ENCODE data around the gene CACNA1I. TPM values are rescaled to one million over a fixed set of nuclear protein-coding genes. Genes with fewer than 3 reads are reported as not detected.

Gene CACNA1I
- total and polyA plus RNA-seq, 2 experiments from 2014 or later: 0.42 to 2.4 TPM

GRCh38 chr22:39658367-39658766 is 87.8 kb downstream of the CACNA1I start:
- H3K27me3 Mint-ChIP-seq (ENCODE audit: insufficient read depth, low read depth, poor library complexity): peaks cover 24% of the 10 kb centered on the region
- no peaks in the 10 kb centered on the region for H3K79me2 ChIP-seq (replicated peaks; ENCODE audit: insufficient read depth)
- no peak overlapping the region for H3K4me3 ChIP-seq
- no peaks in the 10 kb centered on the region for H3F3A ChIP-seq (replicated peaks; ENCODE audit: low read depth)
- H3K36me3 Mint-ChIP-seq (ENCODE audit: low read depth): no peaks in the 10 kb centered on the region
- no peaks in the 10 kb centered on the region for H3K9me3 Mint-ChIP-seq
- H3K4me1 ChIP-seq (ENCODE audit: insufficient read depth): peaks cover 7% of the 10 kb centered on the region; the same call in 1 of the 2 replicates
- peaks cover 15% of the 10 kb centered on the region for H3K27me3 ChIP-seq (ENCODE audit: insufficient read depth)
- no peaks in the 10 kb centered on the region for H3K9me2 ChIP-seq (ENCODE audit: insufficient read depth)
- peaks cover 8% of the 10 kb centered on the region; the same call in 2 of the 3 replicates for H3K4me1 Mint-ChIP-seq
- H3K4me2 ChIP-seq: no peak overlapping the region
- TF ChIP-seq ZNF114 (CRISPR knock-in tag; IDR thresholded peaks at IDR 0.05): no peak
- no peak for TF ChIP-seq CTCF (conservative IDR thresholded peaks at IDR 0.05; ENCODE audit: low read depth in 2 of 2)
- H3K27ac Mint-ChIP-seq: no peak overlapping the region
- DNase-seq (ENCODE audit: low spot score) (no peak), ATAC-seq (no peak)
- H3K36me3 ChIP-seq (ENCODE audit: insufficient read depth): no peaks in the 10 kb centered on the region
- H2AFZ ChIP-seq: no peak overlapping the region
- no peaks in the 10 kb centered on the region for H4K20me1 ChIP-seq (replicated peaks; ENCODE audit: insufficient read depth)
- H3K4me3 Mint-ChIP-seq: no peak overlapping the region
- H3K27ac ChIP-seq (ENCODE audit: low read depth): no peak overlapping the region

- peaks cover 8% of the 10 kb centered on the region; the same call in 1 of the 2 replicates for H3K4me1 ChIP-seq (ENCODE audit: insufficient read depth)
- no peaks in the 10 kb centered on the region for H3K79me2 ChIP-seq (replicated peaks; ENCODE audit: insufficient read depth)
- H3K36me3 ChIP-seq (ENCODE audit: insufficient read depth): no peaks in the 10 kb centered on the region
- no peak overlapping the region for H3K27ac ChIP-seq (ENCODE audit: low read depth)
- H3K4me3 ChIP-seq: no peak overlapping the region
- no peak overlapping the region for H2AFZ ChIP-seq
- no peaks in the 10 kb centered on the region for H4K20me1 ChIP-seq (replicated peaks; ENCODE audit: insufficient read depth)
- H3K9me2 ChIP-seq (ENCODE audit: insufficient read depth): no peaks in the 10 kb centered on the region
- DNase-seq (ENCODE audit: low spot score) (no peak), ATAC-seq (no peak)
- H3K4me1 Mint-ChIP-seq: peaks cover 8% of the 10 kb centered on the region; the same call in 2 of the 3 replicates
- H3K4me2 ChIP-seq: no peak overlapping the region
- no peaks in the 10 kb centered on the region for H3F3A ChIP-seq (replicated peaks; ENCODE audit: low read depth)
- no peaks in the 10 kb centered on the region for H3K9me3 Mint-ChIP-seq
- H3K4me3 Mint-ChIP-seq: no peak overlapping the region
- peaks cover 15% of the 10 kb centered on the region for H3K27me3 ChIP-seq (ENCODE audit: insufficient read depth)
- no peaks in the 10 kb centered on the region for H3K36me3 Mint-ChIP-seq (ENCODE audit: low read depth)
- no peak overlapping the region for H3K27ac Mint-ChIP-seq
- peaks cover 30% of the 10 kb centered on the region for H3K27me3 Mint-ChIP-seq (ENCODE audit: insufficient read depth, low read depth, poor library complexity)
- no peak for TF ChIP-seq REST (IDR thresholded peaks at IDR 0.05; ENCODE audit: unreplicated experiment)
- TF ChIP-seq EZH2phosphoT487 (IDR thresholded peaks at IDR 0.05; ENCODE audit: unreplicated experiment): no peak
- no peak for TF ChIP-seq ETS1 (IDR thresholded peaks at IDR 0.05)
- TF ChIP-seq NANOG (IDR thresholded peaks at IDR 0.05; ENCODE audit: borderline replicate concordance): no peak
- TF ChIP-seq ZNF114 (CRISPR knock-in tag; IDR thresholded peaks at IDR 0.05): no peak
- no peak for TF ChIP-seq ZNF462 (CRISPR knock-in tag; IDR thresholded peaks at IDR 0.05)
- no peak for TF ChIP-seq JUNB (IDR thresholded peaks at IDR 0.05; ENCODE audit: unreplicated experiment)
Observed at GRCh38 chr22:39658806-39659463, 88.4 kb downstream of the CACNA1I start.

Data from GM23338 (cell line).